ENCODE results near the gene TMEM129.

TMEM129 gene

DNA sequence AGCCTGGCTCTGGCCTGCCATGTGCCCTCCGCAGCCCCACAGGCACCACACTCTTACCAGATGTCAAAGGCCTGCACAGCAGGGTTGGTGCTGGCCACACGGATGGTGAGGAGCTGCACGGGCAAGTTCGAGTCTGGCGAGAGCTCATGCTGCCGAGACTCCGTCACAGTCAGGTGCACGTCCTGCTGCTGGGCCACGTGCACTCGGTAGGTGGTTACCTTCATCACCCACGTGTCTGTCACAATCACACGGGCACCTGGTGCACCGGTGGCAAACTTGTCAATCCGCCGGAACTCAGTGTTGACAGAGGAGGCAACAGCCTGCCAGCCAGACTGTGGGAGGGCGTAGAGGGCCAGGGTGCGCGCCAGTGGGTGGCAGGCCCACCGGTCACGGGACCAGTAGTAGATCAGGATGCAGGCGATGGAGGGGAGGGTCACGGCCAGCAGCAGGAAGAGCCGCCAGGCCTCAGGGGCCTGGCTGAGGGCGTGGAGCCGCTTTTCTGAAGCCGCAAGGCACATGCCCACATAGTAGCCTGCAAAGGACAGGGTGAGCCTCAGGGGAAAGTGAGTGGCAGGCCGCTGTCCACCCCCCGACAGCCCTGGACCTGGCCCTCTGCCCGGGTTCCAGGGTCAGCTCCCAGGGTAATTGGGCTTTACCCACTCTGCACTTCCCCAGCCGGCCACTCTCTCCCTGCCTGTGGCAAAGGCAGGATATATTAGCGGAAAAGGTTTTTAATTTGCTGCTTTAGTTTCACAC is 2.9 kb downstream of the TMEM129 start:
- H3K9me3 ChIP-seq (ENCODE audit: control insufficient read depth, insufficient read depth, low read length) = no peaks in the 10 kb centered on the region
- H3K27ac ChIP-seq (ENCODE audit: low read depth, low read length) = peak overlapping the region; percentile 96
- no peaks in the 10 kb centered on the region for H3K27me3 ChIP-seq (ENCODE audit: control insufficient read depth, low read length)
- H3K36me3 ChIP-seq (ENCODE audit: control insufficient read depth, low read length) = peaks cover 76% of the 10 kb centered on the region
- H3K4me2 ChIP-seq (ENCODE audit: low read length) = peak overlapping the region; percentile 91
- TF ChIP-seq, protein P1, sequence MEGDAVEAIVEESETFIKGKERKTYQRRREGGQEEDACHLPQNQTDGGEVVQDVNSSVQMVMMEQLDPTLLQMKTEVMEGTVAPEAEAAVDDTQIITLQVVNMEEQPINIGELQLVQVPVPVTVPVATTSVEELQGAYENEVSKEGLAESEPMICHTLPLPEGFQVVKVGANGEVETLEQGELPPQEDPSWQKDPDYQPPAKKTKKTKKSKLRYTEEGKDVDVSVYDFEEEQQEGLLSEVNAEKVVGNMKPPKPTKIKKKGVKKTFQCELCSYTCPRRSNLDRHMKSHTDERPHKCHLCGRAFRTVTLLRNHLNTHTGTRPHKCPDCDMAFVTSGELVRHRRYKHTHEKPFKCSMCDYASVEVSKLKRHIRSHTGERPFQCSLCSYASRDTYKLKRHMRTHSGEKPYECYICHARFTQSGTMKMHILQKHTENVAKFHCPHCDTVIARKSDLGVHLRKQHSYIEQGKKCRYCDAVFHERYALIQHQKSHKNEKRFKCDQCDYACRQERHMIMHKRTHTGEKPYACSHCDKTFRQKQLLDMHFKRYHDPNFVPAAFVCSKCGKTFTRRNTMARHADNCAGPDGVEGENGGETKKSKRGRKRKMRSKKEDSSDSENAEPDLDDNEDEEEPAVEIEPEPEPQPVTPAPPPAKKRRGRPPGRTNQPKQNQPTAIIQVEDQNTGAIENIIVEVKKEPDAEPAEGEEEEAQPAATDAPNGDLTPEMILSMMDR (IDR thresholded peaks at IDR 0.05; ENCODE audit: low read depth, low read length, poor library complexity, severe bottlenecking) = no peak
- no peak for TF ChIP-seq EZH2phosphoT487 (IDR thresholded peaks at IDR 0.05; ENCODE audit: borderline replicate concordance, low read length)
- H3K4me3 ChIP-seq (ENCODE audit: low read length) = peak overlapping the region; percentile 92
- H3K79me2 ChIP-seq (ENCODE audit: control insufficient read depth, low read length) = peaks cover 87% of the 10 kb centered on the region
- peaks cover 52% of the 10 kb centered on the region for H3F3A ChIP-seq (ENCODE audit: control insufficient read depth, insufficient read depth)
- H3K9me2 ChIP-seq (replicated peaks; ENCODE audit: control insufficient read depth, low read length) = no peaks in the 10 kb centered on the region
- peaks cover 9% of the 10 kb centered on the region; the same call in 1 of the 2 replicates for H4K20me1 ChIP-seq (ENCODE audit: control insufficient read depth, insufficient read depth, low read depth, low read length)
- peaks cover 73% of the 10 kb centered on the region for H3K4me1 ChIP-seq (ENCODE audit: control insufficient read depth, low read length)

DNA sequence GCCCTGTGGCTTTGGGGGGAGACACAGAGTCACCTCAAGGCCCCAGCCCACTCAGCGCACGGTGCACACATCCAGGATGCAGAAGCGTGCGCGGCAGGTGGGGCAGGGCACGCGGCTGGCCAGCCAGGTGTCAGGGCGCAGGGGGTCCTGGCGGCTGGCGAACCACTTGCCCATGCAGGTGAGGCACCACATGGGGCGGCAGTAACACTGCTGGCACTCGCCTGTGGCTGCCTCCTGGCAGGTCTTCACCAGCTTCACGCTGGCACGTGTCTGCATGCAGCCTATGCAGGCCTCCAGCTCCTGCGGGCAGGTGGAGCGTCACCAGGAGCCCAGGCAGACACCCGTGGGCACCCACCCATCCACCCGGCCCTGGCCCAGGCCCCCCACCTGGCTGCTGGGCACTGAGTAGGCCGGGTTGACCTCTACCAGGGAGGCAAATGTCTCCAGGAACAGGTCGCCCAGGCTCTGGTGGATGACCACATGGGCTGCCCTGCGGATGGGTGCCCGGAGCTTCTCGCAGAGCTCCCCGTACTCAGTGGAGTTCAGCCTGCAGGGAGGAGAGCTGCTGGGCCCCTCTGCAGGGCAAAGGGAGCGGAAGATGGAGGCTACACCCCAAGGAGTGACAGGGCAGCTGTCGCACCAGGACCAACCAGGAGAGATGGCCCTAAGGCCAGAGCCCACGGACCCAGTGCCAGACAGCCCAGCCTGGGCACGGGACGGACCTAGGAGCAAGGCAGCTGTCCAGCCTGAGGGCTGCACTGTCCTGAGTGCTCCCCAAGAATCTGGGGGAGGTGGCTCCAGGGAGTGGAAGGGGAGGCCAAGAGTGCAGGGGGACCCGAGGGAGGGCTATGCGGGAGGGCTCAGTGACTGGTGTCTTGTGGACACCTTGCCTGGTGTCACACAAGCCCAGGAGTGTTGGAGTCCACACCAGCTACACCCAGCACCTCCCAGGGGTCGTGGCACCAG is 3.7 kb downstream of the TMEM129 start:
- Histone ChIP-seq H3K27ac (ENCODE audit: low read depth, low read length) (peak overlapping the region; percentile 96), H3K79me2 (ENCODE audit: control insufficient read depth, low read length) (peaks cover 85% of the 10 kb centered on the region), H3F3A (ENCODE audit: control insufficient read depth, insufficient read depth) (peaks cover 44% of the 10 kb centered on the region), H3K27me3 (ENCODE audit: control insufficient read depth, low read length) (no peaks in the 10 kb centered on the region), H3K36me3 (ENCODE audit: control insufficient read depth, low read length) (peaks cover 74% of the 10 kb centered on the region), H3K9me3 (ENCODE audit: control insufficient read depth, insufficient read depth, low read length) (no peaks in the 10 kb centered on the region), H3K4me1 (ENCODE audit: control insufficient read depth, low read length) (peaks cover 66% of the 10 kb centered on the region), H3K4me3 (ENCODE audit: low read length) (peak overlapping the region; percentile 92), H3K9me2 (replicated peaks; ENCODE audit: control insufficient read depth, low read length) (no peaks in the 10 kb centered on the region), H3K4me2 (ENCODE audit: low read length) (peak overlapping the region; percentile 91), H4K20me1 (ENCODE audit: control insufficient read depth, insufficient read depth, low read depth, low read length) (peaks cover 9% of the 10 kb centered on the region; the same call in 1 of the 2 replicates)
- TF ChIP-seq, protein P1 (IDR thresholded peaks at IDR 0.05; ENCODE audit: low read depth, low read length, poor library complexity, severe bottlenecking) = no peak
- no peak for TF ChIP-seq EZH2phosphoT487 (IDR thresholded peaks at IDR 0.05; ENCODE audit: borderline replicate concordance, low read length)

DNA sequence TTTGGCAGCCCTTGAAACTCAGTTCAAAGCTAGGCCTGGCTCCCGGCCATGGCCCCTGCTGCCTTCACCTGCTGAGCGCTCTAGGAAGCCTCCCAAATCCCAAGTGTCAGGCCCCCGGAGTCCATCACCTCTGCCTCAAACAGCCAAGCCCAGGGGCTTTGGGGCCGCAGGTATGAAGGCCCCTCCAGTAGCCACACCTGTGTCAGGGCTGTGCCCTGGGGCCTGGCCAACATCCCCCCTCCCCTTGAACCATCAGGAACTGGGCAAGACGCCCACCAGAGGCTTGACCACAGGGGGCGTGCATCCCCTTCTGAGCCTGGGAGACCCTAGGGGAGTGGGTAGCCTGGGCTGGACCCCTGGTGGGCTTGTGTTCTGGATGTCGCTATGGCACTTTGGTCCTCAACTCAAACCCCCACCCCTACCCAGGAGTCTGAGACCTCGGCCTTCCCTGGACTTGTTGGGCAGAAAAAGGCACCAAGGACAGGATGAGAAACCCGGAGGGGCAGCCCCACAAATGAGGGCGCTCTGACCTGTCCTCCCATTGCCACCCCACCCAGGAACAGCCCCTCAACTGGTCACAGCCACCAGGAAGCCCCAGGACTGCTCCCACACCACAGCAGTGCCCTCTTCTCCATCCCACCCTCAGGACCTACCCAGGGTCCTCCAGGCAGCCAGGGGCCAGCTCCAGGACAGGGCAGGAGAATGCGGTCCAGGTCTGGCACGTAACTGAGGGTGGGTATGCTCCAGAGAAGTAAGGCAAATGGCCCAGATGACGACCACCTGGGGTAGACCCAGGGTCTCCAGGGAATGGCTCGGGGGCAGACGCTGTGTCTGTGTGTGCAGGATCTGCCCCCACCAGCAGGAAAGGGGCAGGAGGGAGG is 4.8 kb downstream of the TMEM129 start:
- Histone ChIP-seq H3K9me3 (ENCODE audit: control insufficient read depth, insufficient read depth, low read length) (no peaks in the 10 kb centered on the region), H3K79me2 (ENCODE audit: control insufficient read depth, low read length) (peaks cover 81% of the 10 kb centered on the region), H3K36me3 (ENCODE audit: control insufficient read depth, low read length) (peaks cover 72% of the 10 kb centered on the region), H3K27ac (ENCODE audit: low read depth, low read length) (peak overlapping the region; percentile 96), H3K4me3 (ENCODE audit: low read length) (peak overlapping the region; percentile 92), H3K4me1 (ENCODE audit: control insufficient read depth, low read length) (peaks cover 66% of the 10 kb centered on the region), H3K27me3 (ENCODE audit: control insufficient read depth, low read length) (no peaks in the 10 kb centered on the region), H3K9me2 (replicated peaks; ENCODE audit: control insufficient read depth, low read length) (no peaks in the 10 kb centered on the region), H4K20me1 (ENCODE audit: control insufficient read depth, insufficient read depth, low read depth, low read length) (peaks cover 11% of the 10 kb centered on the region), H3K4me2 (ENCODE audit: low read length) (peak overlapping the region; percentile 91), H3F3A (ENCODE audit: control insufficient read depth, insufficient read depth) (peaks cover 41% of the 10 kb centered on the region)
- TF ChIP-seq EZH2phosphoT487 (IDR thresholded peaks at IDR 0.05; ENCODE audit: borderline replicate concordance, low read length) = no peak
- TF ChIP-seq, protein P1 (IDR thresholded peaks at IDR 0.05; ENCODE audit: low read depth, low read length, poor library complexity, severe bottlenecking) = no peak
